GM12891 (cell line): ENCODE measurements around the gene LATS2.

Source experiments
- DNase-seq: peaks from one replicate; pipeline ENCODE4 v3.0.0; 2011; ENCODE audit warnings: low spot score; ENCODE audit not compliant: insufficient read length
- FAIRE-seq: peaks from 2 replicates; lab custom pipeline; 2011; peaks lifted over from hg19 to GRCh38; lab: Jason Lieb, UNC
- PAX5 ChIP-seq: IDR thresholded peaks from 2 replicates; pipeline ENCODE4 v1.6.1; 2011; ENCODE audit warnings: low read length, moderate library complexity, mild to moderate bottlenecking; ENCODE audit not compliant: insufficient read depth, severe bottlenecking
- POLR2A ChIP-seq: IDR thresholded peaks from 2 replicates; pipeline ENCODE4 v1.6.1; 2011; ENCODE audit warnings: low read depth, low read length, control low read depth
- POLR2AphosphoS5 ChIP-seq: IDR thresholded peaks from 2 replicates; pipeline ENCODE4 v1.6.1; 2011; ENCODE audit warnings: low read depth, low read length, control low read depth
- POU2F2 ChIP-seq: IDR thresholded peaks from 2 replicates; pipeline ENCODE4 v1.6.1; 2011; ENCODE audit warnings: low read depth, mild to moderate bottlenecking, control low read depth, low read length, moderate library complexity
- SPI1 ChIP-seq: IDR thresholded peaks from 2 replicates; pipeline ENCODE4 v1.6.1; 2011; ENCODE audit warnings: low read depth, low read length, control low read depth
- TAF1 ChIP-seq: IDR thresholded peaks from 2 replicates; pipeline ENCODE4 v1.6.1; 2011; ENCODE audit warnings: low read depth, low read length, control low read depth

The LATS2 gene

DNA sequence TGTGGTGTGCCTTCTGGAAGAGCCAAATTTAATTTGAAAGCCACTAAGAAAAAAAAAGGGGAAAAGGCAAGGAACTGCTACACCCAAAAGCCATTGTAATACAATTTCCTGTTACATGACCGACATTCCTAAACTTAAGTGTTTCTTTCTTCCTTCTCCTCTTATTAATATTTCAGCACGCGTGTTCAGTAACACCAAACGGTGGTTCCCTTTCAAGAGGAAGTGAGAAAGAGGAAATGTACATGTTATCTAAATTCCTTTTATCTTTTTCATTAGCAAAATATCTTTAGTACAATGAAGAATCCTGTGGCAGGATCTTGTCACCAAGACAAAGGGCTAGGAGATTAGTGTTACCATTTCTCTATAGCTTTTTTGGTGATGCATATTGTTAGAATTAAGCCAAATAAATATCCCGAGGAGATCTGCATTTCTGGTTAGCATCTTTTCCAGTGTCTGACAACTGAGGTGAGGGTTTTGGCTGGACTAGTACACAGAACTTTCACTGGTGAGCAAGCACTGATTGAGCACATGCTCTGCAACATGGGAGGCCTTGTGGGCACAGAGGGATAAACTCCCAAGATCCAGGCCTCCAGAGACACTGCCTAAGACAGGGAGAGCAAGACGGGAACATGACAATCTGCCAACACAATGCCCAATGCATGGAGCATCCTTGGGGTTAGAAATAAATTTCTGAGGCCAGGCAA, 22.1 kb downstream of the LATS2 start:
- FAIRE-seq = peak; percentile 76
- no peak for TF ChIP-seq TAF1
- peak; percentile 90 for TF ChIP-seq SPI1
- no peak for DNase-seq

DNA sequence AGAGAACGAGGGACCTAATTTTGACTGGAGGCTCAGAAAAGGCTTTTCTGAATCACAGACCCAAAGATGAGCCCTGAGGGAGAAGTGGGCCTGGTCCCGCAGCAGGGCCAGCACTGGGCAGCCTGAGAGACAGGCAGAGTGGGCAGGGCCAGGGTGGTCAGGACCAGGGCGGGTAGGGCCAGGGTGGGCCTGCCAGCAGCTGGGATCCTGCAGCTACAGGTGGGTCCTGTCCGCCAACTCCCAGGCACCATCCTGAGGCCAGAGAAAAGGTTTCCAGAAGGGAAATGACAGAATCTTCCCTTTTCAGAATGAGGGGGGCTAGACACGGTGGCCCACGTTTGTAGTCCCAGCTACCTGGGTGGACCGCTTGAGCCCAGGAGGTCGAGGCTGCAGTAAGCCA, 23.7 kb downstream of the LATS2 start:
- TF ChIP-seq POLR2A (no peak), PAX5 (no peak), TAF1 (no peak), SPI1 (no peak), POLR2AphosphoS5 (no peak), POU2F2 (no peak)
- FAIRE-seq (no peak), DNase-seq (no peak)

DNA sequence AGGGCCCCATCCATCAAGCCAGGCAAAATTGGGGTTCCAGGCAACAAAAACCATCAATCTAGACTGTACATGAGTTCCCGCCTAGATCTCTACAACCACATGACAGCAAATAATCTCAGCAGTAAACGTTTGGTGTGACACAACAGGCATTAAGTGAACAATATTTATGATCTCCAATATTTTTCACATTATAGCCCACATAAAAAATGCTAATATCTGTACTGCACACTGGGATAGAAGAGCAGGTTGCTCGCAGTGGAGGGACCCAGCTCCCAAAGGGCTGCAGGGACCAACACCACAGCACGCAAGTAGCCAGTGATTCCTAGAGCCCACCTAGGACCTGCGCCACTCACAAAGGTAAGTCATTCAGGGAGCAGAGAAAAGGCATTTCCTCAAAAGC, 25.9 kb downstream of the LATS2 start:
- peak; percentile 55 for FAIRE-seq
- TF ChIP-seq POU2F2 (no peak), POLR2A (no peak), POLR2AphosphoS5 (no peak)

DNA sequence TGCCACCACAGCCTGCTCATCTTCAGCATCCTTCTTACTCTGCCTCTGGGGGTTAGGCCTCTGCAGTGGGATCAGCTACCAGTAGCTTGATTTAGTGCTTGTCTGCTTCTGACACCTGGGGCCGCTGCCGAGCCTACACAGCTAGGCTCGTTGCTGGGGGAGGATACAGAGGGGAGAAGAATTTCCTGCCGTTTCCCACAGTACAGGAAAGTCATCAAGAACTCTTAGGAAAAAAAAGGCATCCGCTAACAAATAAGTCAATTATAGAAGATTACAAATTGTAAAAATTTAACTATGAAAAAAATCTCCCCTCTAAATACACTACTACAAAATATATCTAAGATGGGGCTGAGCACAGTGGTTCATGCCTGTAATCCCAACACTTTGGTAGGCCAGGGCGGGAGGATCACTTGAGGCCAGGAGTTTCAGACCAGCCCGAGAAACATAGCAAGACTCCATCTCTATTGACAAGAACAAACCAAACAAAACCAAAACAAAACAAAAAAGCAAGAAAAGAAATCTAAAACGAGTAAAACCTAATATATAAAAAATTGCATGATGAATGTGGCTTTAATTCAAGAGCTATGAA, 26.7 kb downstream of the LATS2 start:
- DNase-seq (no peak), FAIRE-seq (no peak)
- TF ChIP-seq POLR2A = no peak
- TF ChIP-seq POU2F2 = no peak
- TF ChIP-seq TAF1 = no peak
- no peak for TF ChIP-seq SPI1
- no peak for TF ChIP-seq POLR2AphosphoS5
- no peak for TF ChIP-seq PAX5

More for the DNA sequence above, 25.9 kb downstream of the LATS2 start:
- no peak for DNase-seq

DNA sequence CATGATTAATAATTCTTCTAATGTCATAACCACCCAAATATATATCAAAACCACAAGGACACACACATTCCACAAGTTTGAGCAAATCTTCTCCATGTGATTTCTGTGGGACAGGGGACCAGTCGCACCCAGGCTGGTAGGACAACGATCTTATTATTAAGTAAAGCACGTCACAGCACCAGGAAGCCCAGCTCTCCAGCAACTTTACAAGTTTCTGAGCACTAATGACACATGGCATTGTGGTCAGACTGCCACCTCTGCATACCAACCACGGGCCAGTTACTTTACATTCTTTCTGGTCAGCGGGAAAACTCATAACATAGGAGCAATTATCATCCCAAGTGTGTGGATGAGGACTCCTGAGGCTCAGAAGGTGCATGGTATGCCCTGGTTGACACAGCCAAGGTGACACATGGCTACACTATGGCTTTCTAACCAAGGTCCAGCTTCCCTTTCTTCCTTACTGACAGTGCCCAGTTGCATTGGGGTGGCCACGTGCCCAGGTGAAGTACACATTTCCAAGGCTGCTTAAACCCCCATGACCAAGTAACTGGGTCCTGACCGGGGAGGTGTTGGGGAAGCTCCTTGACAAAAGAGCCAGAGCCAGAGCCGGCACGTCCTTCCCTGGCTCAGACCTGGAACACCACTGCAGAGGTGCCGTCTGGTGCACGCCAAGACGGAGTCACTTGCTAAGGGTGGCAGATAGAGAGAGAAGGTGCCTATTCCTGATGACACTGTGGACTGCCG, 27.4 kb downstream of the LATS2 start:
- peak; percentile 45 for FAIRE-seq
- TF ChIP-seq POLR2AphosphoS5 (no peak), POU2F2 (no peak), TAF1 (no peak), PAX5 (no peak), POLR2A (no peak), SPI1 (no peak)
- DNase-seq = no peak

DNA sequence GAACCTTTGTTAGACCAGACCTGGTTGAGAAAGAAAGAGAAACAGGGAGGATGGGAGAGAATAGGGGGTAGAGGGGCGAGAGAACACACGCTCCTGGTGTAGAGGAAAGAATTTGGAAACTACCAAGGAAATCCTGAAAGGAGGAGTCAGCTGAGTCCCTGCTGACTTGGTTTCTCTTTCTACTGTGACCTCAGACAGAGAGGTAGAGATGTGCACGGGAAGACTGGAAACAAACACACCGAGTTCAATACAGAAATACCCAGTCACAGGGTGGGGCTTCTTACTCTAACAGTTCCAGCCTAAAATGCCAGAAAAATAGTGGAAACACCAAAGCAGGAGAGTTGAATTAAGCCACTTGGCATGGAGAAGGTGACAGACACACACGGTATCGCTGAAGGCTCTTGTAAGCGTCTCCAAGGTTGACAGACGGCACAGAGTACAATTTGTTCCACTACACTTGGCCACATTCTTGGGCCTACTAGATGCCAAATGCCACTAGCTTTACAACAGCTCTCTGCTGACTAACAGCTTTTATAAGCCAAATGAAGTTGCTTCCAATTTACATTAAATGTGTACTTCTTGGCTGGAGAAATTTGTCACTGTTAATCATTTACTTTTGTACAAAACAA, 28.1 kb downstream of the LATS2 start:
- FAIRE-seq = no peak
- no peak for TF ChIP-seq SPI1
- no peak for TF ChIP-seq POLR2A
- no peak for TF ChIP-seq POLR2AphosphoS5
- TF ChIP-seq TAF1 = no peak
- TF ChIP-seq PAX5 = no peak
- TF ChIP-seq POU2F2 = no peak
- DNase-seq = no peak

DNA sequence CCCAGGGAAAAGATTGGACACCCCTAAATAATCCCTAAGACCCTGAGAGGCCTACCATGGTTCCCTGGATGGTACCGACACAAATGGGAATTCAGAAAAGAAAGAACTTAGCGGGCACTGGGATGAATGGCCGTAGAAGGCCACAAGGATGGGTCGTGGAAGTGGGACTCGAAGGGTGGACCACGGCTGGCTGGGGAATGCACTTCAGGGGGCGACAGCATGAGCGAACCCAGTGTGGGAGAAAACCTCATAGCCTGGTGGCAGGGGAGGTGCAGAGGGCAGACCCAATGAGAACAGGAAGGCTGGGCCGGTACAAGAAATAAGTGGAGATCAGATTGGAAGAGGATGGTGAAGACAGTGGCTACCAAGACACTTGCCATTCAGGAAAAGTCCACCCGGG, 28.7 kb downstream of the LATS2 start:
- TF ChIP-seq POLR2A (no peak), POLR2AphosphoS5 (no peak), SPI1 (no peak), POU2F2 (no peak), PAX5 (no peak), TAF1 (no peak)
- FAIRE-seq (no peak), DNase-seq (no peak)

DNA sequence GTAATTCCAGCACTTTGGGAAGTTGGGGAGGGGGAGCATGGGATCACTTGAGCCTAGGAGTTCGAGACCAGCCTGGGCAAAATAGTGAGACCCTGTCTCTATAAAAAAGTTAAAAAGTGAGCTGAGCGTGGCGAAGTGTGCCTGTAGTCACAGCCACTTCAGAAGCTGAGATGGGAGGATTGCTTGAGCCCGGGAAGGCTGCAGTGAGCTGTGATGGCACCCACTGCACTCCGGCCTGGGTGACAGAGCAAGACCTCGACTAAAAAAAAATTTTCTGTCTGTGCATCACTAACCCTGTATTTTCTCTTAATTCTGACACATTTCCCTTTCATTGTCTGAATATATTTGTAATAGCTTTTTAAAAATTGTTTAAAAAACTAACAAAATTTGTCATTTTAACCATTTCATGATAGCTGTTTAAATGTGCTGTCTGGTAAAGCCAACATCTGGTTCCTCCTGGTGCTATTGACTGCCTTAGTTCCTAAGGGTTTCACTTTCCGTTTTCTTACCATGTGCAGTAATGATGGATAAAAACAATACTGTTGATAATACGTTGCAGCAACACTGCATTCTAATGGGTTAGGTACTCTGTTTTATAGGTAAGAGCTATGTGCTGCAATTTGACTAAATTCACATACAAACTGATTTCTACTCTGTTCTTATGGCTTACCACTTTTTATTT, 29.7 kb downstream of the LATS2 start:
- no peak for FAIRE-seq
- TF ChIP-seq POLR2A (no peak), PAX5 (no peak), POU2F2 (no peak), TAF1 (no peak), POLR2AphosphoS5 (no peak), SPI1 (no peak)
- no peak for DNase-seq

DNA sequence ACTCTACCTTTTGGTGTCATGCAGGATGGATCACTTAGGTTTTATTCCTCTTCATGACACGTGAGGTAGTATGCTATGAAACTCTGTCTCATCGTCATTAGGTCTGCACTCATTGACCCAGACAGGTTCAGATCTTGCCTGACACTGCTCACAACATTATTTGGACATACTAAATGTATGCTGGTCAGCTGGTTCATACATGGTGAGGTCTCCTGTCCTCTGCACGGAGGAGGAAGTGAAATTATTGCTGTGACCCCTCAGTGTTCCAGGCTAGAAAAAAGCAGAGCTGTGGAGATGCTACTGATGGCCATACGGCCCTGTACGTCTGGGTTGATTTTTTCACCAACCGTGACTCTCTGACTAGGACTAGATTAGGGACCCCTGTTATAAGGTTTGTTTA, 35.8 kb downstream of the LATS2 start:
- FAIRE-seq = peak; percentile 31
- DNase-seq = no peak
- TF ChIP-seq SPI1 (peak; percentile 67), PAX5 (no peak), POU2F2 (no peak), TAF1 (no peak)
